H9 (cell line): ENCODE data around the gene GABRE. TPM values are rescaled to one million over a fixed set of nuclear protein-coding genes. Genes with fewer than 3 reads are reported as not detected.

Experiments
- DNase-seq: peaks from one replicate; pipeline ENCODE4 v3.0.0-alpha.2; 2017
- H2AFZ ChIP-seq: one replicate; pipeline ENCODE4 v1.6.1; 2013; ENCODE audit warnings: mild to moderate bottlenecking, low read length, control low read depth, moderate library complexity
- H2AK5ac ChIP-seq: 2 replicates; pipeline ENCODE4 v1.6.1; 2013; ENCODE audit warnings: low read length, control low read depth, mixed read lengths; ENCODE audit not compliant: insufficient read length
- H2BK120ac ChIP-seq: one replicate; pipeline ENCODE4 v1.6.1; 2013; ENCODE audit warnings: low read depth, mild to moderate bottlenecking, low read length, control low read depth, inconsistent platforms; ENCODE audit not compliant: poor library complexity, severe bottlenecking
- H2BK12ac ChIP-seq: 2 replicates; pipeline ENCODE4 v1.6.1; 2013; ENCODE audit warnings: low read length, control low read depth, mixed read lengths, low read depth; ENCODE audit not compliant: insufficient read length
- H2BK15ac ChIP-seq: 2 replicates; pipeline ENCODE4 v1.6.1; 2013; ENCODE audit warnings: low read depth, low read length, control low read depth
- H2BK20ac ChIP-seq: one replicate; pipeline ENCODE4 v1.6.1; 2013; ENCODE audit warnings: low read depth, mild to moderate bottlenecking, low read length, control low read depth, inconsistent platforms; ENCODE audit not compliant: poor library complexity, severe bottlenecking
- H2BK5ac ChIP-seq: 2 replicates; pipeline ENCODE4 v1.6.1; 2013; ENCODE audit warnings: low read length, control low read depth, mixed read lengths; ENCODE audit not compliant: insufficient read length
- H3K14ac ChIP-seq: 2 replicates; pipeline ENCODE4 v1.6.1; 2013; ENCODE audit warnings: low read length, control low read depth; ENCODE audit not compliant: insufficient read depth
- H3K18ac ChIP-seq: 2 replicates; pipeline ENCODE4 v1.6.1; 2013; ENCODE audit warnings: low read depth, mild to moderate bottlenecking, mixed read lengths, low read length, control low read depth; ENCODE audit not compliant: insufficient read length
- H3K23ac ChIP-seq: 2 replicates; pipeline ENCODE4 v1.6.1; 2013; ENCODE audit warnings: low read length, control low read depth, mixed read lengths, low read depth; ENCODE audit not compliant: insufficient read length
- H3K23me2 ChIP-seq: 2 replicates; pipeline ENCODE4 v1.6.1; 2013; ENCODE audit warnings: low read depth, mild to moderate bottlenecking, mixed read lengths, low read length, control low read depth; ENCODE audit not compliant: insufficient read length, poor library complexity, severe bottlenecking
- H3K27ac ChIP-seq: 2 replicates; pipeline ENCODE4 v1.5.1; 2013; ENCODE audit warnings: low read length, control low read depth, mixed read lengths, low read depth; ENCODE audit not compliant: insufficient read length
- H3K27me3 ChIP-seq: 2 replicates; pipeline ENCODE4 v1.6.1; 2013; ENCODE audit warnings: low read length, control low read depth, inconsistent platforms; ENCODE audit not compliant: insufficient read depth
- H3K4ac ChIP-seq: 2 replicates; pipeline ENCODE4 v1.6.1; 2013; ENCODE audit warnings: low read depth, mild to moderate bottlenecking, control low read depth, inconsistent platforms, low read length, moderate library complexity
- H3K4me1 ChIP-seq: 2 replicates; pipeline ENCODE4 v1.6.1; 2013; ENCODE audit warnings: low read length, control low read depth, inconsistent platforms; ENCODE audit not compliant: insufficient read depth
- H3K4me2 ChIP-seq: 2 replicates; pipeline ENCODE4 v1.6.1; 2013; ENCODE audit warnings: low read length, control low read depth, mixed read lengths; ENCODE audit not compliant: insufficient read length, insufficient read depth
- H3K56ac ChIP-seq: 2 replicates; pipeline ENCODE4 v1.6.1; 2013; ENCODE audit warnings: low read depth, mild to moderate bottlenecking, mixed read lengths, low read length, control low read depth; ENCODE audit not compliant: insufficient read length
- H3K79me1 ChIP-seq: 2 replicates; pipeline ENCODE4 v1.6.1; 2013; ENCODE audit warnings: low read depth, mild to moderate bottlenecking, moderate library complexity, low read length, control low read depth, inconsistent platforms; ENCODE audit not compliant: insufficient read depth, poor library complexity, severe bottlenecking
- H3K79me2 ChIP-seq: 2 replicates; pipeline ENCODE4 v1.6.1; 2013; ENCODE audit warnings: low read length, control low read depth, inconsistent platforms; ENCODE audit not compliant: insufficient read depth
- H3K9ac ChIP-seq: 2 replicates; pipeline ENCODE4 v1.6.1; 2013; ENCODE audit warnings: low read length, control low read depth, mixed read lengths; ENCODE audit not compliant: insufficient read length; ENCODE audit errors: extremely low read depth
- H3K9me3 ChIP-seq: one replicate; pipeline ENCODE4 v1.6.1; 2013; ENCODE audit warnings: low read depth, low read length, inconsistent platforms; ENCODE audit not compliant: control insufficient read depth
- H3T11ph ChIP-seq: one replicate; pipeline ENCODE4 v1.6.1; 2013; ENCODE audit warnings: mild to moderate bottlenecking, low read length, control low read depth, inconsistent platforms
- H4K20me1 ChIP-seq: one replicate; pipeline ENCODE4 v1.6.1; 2013; ENCODE audit not compliant: control insufficient read depth, insufficient read length, insufficient read depth
- H4K5ac ChIP-seq: 2 replicates; pipeline ENCODE4 v1.6.1; 2013; ENCODE audit warnings: low read depth, mild to moderate bottlenecking, mixed read lengths, low read length, control low read depth; ENCODE audit not compliant: insufficient read length
- H4K8ac ChIP-seq: replicated peaks from 2 replicates; pipeline ENCODE4 v1.6.1; 2013; ENCODE audit warnings: low read length, control low read depth, mixed read lengths, low read depth; ENCODE audit not compliant: insufficient read length
- H4K91ac ChIP-seq: 2 replicates; pipeline ENCODE4 v1.6.1; 2013; ENCODE audit warnings: low read depth, mild to moderate bottlenecking, moderate library complexity, mixed read lengths, low read length, control low read depth; ENCODE audit not compliant: insufficient read length
- H3K27ac Mint-ChIP-seq, 3 experiments: 2 replicates in 2 of 3; 3 replicates in 1 of 3; pipeline ENCODE4 v1.8.0; 2020 to 2021; ENCODE audit warnings: mixed read lengths in 3 of 3, mild to moderate bottlenecking in 1 of 3, moderate library complexity in 1 of 3
- H3K27me3 Mint-ChIP-seq: 2 replicates; pipeline ENCODE4 v1.8.0; 2021; ENCODE audit warnings: low read depth, mild to moderate bottlenecking, moderate library complexity, mixed read lengths
- H3K36me3 Mint-ChIP-seq, 3 experiments: 2 replicates in 2 of 3; 3 replicates in 1 of 3; pipeline ENCODE4 v1.8.0; 2020 to 2021; ENCODE audit warnings: low read depth in 3 of 3, mixed read lengths in 3 of 3; ENCODE audit not compliant: insufficient read depth in 1 of 3
- H3K4me1 Mint-ChIP-seq, 2 experiments: 2 replicates each; pipeline ENCODE4 v1.8.0; 2020; ENCODE audit warnings: mixed read lengths in 2 of 2
- H3K4me3 Mint-ChIP-seq, 2 experiments: 2 replicates in 1 of 2; 3 replicates in 1 of 2; pipeline ENCODE4 v1.8.0; 2020 to 2021; ENCODE audit warnings: mild to moderate bottlenecking in 2 of 2, mixed read lengths in 2 of 2, moderate library complexity in 1 of 2
- H3K9me3 Mint-ChIP-seq, 2 experiments: 2 replicates in 1 of 2; 3 replicates in 1 of 2; pipeline ENCODE4 v1.8.0; 2020; ENCODE audit warnings: mild to moderate bottlenecking in 2 of 2, mixed read lengths in 2 of 2, moderate library complexity in 1 of 2
- WGBS: extraction: QIAGEN DNeasy Blood & Tissue Kit; methylation state at CpG from one replicate; pipeline ENCODE4 v1.1.7; 2013; ENCODE audit warnings: missing lambda C conversion rate, low lambda C conversion rate, mixed read lengths; ENCODE audit not compliant: insufficient read length; ENCODE audit errors: extremely low coverage; 5-methylcytosine and 5-hydroxymethylcytosine counted together
- total RNA-seq: library from RNA; stranded (reverse); gene quantifications from 2 replicates; pipeline ENCODE4 v1.2.1, GENCODE V29; 2021
- TF ChIP-seq, protein P1 (sequence below): fragments of 200-600 bp; sonication (generic); conservative IDR thresholded peaks from 3 replicates; pipeline ENCODE4 v1.8.0; 2021; ENCODE audit warnings: antibody characterized with exemption, mild to moderate bottlenecking

Gene GABRE
- total RNA-seq, 1 experiment from 2014 or later = 1.8 TPM

DNA sequence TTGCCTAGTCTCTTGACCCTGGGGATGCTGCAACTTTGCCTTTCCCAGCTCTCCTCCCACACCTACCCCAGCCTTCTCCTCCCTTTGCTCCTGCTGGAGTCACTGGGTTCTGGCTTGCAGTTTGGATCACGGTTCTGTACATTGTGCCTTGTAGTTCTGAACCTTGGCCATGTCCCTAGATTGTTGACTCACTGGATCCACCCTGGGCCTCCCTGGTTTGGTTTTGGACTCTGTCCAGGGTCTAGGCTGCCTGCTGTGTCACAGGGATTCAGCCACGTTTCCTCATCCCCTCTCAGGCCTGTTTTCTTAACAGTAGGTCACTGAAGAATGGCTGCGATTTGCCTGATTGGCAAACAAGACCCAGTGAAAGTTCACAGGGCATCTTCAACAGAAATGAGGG, 11.5 kb upstream of the GABRE start:
- no peak overlapping the region for H2AFZ ChIP-seq
- H3K4me1 ChIP-seq = no peaks in the 10 kb centered on the region
- H3K79me2 ChIP-seq = no peaks in the 10 kb centered on the region
- no peaks in the 10 kb centered on the region for H4K20me1 ChIP-seq
- H4K91ac ChIP-seq = no peak overlapping the region
- Mint-ChIP-seq H3K4me1 (0 out of 4 replicates have a peak, but pooled peaks cover 0 to 2% of the 10 kb centered on the region in 2 experiments), H3K36me3 (no peaks in the 10 kb centered on the region; a peak in 3 of 7 replicates), H3K4me3 (no peak overlapping the region), H3K27me3 (no peaks in the 10 kb centered on the region; the same call in 1 of the 2 replicates), H3K27ac (no peak overlapping the region), H3K9me3 (peaks cover 45 to 48% of the 10 kb centered on the region in 2 experiments)
- H2AK5ac ChIP-seq = no peak overlapping the region
- H2BK20ac ChIP-seq = no peak overlapping the region
- H3K79me1 ChIP-seq = no peaks in the 10 kb centered on the region
- no peak overlapping the region for H4K5ac ChIP-seq
- no peak overlapping the region for H3K9ac ChIP-seq
- H3K27me3 ChIP-seq = no peaks in the 10 kb centered on the region
- H4K8ac ChIP-seq = no peak overlapping the region
- no CpG with 5 or more reads among the region's 3 CpGs for WGBS
- H2BK12ac ChIP-seq = no peak overlapping the region
- no peak overlapping the region for H2BK120ac ChIP-seq
- H3K4ac ChIP-seq = no peak overlapping the region
- no peak overlapping the region for H3K14ac ChIP-seq
- H3K9me3 ChIP-seq = peaks cover 53% of the 10 kb centered on the region
- H3K27ac ChIP-seq = no peak overlapping the region
- no peak overlapping the region for H3K56ac ChIP-seq
- no peak overlapping the region for H3K23ac ChIP-seq
- H2BK15ac ChIP-seq = no peak overlapping the region
- H3K4me2 ChIP-seq = no peak overlapping the region
- H3T11ph ChIP-seq = no peak overlapping the region
- H2BK5ac ChIP-seq = no peak overlapping the region
- H3K18ac ChIP-seq = no peak overlapping the region
- TF ChIP-seq, protein P1, sequence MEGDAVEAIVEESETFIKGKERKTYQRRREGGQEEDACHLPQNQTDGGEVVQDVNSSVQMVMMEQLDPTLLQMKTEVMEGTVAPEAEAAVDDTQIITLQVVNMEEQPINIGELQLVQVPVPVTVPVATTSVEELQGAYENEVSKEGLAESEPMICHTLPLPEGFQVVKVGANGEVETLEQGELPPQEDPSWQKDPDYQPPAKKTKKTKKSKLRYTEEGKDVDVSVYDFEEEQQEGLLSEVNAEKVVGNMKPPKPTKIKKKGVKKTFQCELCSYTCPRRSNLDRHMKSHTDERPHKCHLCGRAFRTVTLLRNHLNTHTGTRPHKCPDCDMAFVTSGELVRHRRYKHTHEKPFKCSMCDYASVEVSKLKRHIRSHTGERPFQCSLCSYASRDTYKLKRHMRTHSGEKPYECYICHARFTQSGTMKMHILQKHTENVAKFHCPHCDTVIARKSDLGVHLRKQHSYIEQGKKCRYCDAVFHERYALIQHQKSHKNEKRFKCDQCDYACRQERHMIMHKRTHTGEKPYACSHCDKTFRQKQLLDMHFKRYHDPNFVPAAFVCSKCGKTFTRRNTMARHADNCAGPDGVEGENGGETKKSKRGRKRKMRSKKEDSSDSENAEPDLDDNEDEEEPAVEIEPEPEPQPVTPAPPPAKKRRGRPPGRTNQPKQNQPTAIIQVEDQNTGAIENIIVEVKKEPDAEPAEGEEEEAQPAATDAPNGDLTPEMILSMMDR = no peak
- no peaks in the 10 kb centered on the region for H3K23me2 ChIP-seq
- DNase-seq = no peak
